HG03520 (cell line): ENCODE measurements around the gene AQP5.

ENCODE experiments used
- ATAC-seq: cut with Tn5 transposase; IDR thresholded peaks from one replicate; pipeline ENCODE4 v1.9.1; 2021; ENCODE audit warnings: mild to moderate bottlenecking, moderate library complexity; ENCODE audit not compliant: unreplicated experiment

The AQP5 gene

DNA sequence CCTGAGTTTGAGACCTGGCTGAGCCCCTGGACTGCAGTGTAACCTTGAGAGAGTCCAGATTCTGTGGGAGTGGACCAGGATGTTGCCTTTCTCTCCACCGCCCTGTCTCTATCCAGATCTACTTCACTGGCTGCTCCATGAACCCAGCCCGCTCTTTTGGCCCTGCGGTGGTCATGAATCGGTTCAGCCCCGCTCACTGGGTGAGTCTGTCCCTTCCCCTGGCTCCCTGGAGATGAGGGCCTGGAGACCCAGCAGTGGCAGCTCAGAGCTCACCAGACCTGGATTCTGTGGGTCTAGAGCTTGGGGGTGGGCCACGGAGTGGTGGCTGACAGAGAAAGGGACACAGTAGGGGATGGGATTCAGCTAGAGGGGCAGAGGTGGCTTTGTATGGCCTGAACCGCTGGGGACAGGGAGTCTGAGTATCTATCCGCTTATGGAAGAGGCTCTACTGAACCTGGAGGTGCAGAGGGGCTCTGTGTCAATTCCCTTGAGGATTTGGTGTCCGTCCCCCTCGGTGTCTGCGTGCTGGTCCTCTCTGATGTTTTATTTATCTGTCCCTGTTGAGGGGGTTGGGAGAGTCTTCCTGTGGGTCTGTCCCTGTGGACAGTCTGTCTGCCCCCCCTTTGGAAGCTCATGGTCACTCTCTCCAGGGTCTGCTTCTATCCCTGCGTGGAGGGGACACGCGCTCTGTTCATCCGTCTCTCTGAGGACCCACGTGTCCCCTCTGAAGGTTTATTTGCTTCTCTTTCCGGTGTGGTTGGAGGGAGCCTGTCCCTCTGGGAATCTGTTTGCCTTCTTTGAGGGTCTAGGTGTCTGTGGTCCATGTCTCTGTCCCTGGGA, 2.5 kb downstream of the AQP5 start:
- no peak for ATAC-seq

DNA sequence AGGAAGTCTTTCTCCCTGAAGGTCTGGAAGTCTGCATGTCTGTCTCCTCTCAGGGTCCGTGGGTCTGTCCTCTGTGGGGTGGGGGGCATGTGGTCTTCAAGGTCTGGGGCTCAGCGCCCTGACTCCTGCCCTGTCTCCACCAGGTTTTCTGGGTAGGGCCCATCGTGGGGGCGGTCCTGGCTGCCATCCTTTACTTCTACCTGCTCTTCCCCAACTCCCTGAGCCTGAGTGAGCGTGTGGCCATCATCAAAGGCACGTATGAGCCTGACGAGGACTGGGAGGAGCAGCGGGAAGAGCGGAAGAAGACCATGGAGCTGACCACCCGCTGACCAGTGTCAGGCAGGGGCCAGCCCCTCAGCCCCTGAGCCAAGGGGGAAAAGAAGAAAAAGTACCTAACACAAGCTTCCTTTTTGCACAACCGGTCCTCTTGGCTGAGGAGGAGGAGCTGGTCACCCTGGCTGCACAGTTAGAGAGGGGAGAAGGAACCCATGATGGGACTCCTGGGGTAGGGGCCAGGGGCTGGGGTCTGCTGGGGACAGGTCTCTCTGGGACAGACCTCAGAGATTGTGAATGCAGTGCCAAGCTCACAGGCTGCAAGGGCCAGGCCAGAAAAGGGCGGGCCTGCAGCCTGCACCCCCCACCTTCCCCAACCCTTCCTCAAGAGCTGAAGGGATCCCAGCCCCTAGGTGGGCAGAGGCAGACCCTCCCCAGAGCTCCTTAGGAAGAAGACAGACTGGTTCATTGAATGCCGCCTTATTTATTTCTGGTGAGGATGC, 3.4 kb downstream of the AQP5 start:
- no peak for ATAC-seq

DNA sequence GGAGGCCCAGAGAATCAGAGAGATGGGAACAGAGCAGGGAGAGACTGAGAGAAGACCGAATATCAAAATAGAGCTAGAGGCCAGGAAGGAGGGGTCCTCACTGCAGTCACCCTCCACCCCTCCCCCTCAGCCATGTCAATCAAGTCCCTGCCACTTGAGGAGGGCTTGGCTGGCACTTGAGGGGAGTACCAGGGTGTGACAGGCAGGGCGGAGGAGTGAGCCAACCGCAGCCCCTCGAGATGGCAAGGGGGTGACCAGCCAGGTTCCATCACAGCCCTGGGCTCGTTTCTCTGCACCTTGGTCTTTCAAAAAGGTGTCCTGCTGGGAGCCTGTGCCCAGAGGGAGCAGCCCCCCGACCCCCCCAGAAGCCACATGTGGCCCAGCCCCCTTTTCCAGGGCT, 4.2 kb downstream of the AQP5 start:
- no peak for ATAC-seq

DNA sequence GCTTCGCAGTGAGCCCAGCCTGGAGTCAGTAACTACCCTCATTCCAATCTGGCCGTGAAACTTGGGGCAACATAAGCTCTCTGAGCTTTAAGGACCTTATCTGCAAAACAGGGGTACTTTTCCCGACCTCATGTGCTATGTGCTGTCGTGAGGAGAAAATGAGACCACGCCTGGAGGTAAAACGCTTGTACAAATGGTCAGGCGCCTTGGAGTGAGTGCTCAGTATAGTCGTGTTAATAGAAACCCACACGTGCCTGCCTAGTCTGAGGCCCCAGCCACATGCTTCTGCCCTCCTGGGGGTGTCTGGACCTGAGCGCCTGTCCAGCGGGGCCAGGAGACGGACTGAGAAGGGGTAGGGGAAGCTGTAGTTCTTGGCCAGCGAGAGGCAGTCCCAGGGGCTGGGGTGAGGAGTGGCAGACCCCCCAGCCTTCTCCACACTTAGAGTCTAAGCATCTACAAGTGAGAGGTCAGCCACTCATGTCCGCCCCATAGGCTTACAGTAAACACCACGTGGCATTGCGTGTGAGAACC, 4.9 kb downstream of the AQP5 start:
- ATAC-seq, result no peak

DNA sequence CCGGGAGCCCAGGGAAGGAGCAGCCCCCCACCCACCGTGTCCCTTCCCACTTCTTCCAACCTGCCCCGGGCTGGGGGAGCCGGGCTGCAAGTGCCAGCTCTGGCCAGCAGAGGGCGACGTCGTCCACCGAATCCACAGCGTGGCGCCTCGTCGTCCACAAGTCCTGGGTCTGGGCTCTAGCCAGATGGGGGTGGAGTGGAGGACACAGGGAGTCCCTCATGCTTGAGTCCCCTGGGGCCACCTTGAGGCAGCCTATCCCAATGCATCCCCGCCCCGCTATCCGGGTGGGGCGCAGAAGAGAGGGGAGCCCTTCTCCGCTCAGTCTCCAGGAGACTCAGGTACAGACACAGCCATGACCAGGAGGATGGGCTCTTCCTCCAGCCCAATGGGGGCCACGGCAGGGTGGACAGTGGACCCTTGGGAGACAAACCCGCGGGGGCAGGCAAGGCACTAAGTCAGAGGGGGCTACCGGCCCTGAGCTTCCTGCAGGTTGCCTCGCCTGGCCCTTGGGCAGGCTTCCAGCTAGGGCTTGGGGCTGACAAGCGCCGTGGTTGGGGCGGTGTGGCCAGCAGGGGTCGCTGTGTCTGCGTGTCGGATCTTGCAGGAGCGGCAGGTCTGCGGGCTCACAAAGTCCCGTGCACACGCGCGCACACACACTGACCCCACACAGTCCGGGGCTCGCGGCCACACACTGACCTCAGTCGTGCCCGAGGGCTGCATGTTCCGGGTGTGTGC, 5.5 kb downstream of the AQP5 start:
- peak; percentile 46 for ATAC-seq

DNA sequence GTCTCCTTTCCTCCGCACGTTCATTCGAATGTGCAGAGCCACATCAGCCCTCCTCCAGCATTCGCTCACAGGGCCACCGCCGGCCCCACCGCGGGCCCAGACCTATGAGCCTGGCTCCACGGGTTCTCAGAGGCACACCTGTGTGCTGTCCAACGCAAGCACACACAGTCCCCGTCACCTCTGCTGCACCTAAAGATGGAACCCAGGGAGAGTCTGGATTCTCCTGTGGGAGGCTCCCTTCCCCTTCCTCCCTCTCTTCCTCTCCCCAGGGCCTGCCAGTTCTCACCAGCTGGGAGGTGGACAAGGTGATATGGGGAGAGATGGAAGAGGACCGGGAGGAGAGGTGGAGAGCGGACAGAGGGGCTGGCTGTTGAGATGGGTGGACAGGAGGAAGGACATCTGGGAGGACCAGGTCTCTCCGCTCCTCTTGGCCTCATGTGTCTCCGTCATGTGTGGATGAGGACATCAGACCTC, 6.1 kb downstream of the AQP5 start:
- ATAC-seq, result no peak

DNA sequence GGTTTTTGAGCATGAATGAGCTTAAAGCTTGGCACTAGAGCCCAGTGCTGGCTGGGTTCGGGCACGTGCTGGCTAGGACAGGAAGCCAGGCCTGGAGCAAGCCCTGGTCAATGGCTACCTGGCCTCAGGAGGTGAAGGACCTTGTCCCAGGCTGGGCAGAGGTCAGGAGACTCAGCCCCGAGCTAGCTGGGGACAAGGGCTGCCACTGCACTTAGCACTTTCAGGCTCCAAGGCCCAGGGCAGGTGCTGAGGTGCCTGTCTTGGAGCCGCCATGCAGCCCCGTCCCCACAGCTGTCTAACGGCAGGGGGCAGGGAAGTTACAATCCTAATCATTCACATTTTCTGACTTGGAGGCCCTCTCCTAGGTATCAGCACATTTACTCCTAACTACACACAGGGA, 6.8 kb downstream of the AQP5 start:
- no peak for ATAC-seq

DNA sequence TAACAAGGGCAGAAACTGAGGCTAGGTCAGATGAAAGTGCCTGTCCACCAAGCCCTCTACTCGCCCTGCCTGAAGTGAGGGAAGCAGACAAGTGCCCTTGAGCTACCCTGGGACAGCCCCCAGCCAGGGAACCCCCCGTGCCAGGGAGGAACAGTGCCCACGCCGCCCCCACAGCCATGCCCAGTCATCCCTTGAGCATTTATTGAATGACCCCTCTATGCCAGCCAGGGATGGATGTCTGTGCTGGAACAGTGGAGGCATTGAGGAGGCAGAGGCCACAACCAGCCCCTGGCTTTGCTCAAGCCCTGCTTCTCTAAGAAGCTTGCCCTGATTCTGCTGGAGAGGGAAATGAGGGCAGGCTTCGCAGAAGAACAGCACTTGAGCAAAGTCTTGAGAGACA, 7.4 kb downstream of the AQP5 start:
- no peak for ATAC-seq

DNA sequence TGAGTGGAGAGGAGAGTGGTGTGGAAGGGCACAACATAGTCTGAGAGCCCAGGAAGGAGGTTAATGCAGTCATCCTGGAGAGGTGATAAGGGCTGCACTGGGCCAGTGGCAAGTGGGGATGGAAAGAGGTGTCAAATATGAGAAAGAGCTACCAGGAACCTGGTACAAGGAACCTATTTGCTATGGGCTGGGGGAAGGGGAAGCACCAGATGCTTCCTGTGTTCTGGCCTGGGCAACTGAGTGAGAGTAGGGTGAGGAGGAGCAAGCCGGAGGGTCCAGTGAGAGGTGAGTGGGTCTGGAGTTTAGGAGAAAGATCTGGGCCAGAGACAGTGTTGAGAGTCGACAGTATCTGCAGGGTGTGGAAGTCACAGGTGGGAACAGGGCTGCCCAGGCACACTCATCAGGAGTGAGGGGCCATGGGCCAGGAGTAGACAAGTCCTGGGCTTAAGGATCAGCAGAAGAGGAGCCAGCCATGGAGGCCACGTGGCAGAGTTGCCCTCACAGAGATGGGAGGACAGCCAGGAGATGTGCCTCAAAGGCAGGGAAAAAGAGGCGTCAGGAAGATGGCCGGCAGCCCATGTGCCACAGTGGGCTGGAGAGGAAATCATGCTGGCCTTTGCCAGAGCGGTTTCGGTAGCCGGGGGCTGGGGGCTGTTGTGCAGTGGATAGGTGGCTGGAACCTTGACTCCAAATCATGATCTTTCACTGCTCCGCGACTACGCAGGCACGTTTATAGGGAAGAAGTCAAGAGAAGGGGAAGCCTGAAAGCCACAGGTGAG, 8.2 kb downstream of the AQP5 start:
- ATAC-seq, result no peak

DNA sequence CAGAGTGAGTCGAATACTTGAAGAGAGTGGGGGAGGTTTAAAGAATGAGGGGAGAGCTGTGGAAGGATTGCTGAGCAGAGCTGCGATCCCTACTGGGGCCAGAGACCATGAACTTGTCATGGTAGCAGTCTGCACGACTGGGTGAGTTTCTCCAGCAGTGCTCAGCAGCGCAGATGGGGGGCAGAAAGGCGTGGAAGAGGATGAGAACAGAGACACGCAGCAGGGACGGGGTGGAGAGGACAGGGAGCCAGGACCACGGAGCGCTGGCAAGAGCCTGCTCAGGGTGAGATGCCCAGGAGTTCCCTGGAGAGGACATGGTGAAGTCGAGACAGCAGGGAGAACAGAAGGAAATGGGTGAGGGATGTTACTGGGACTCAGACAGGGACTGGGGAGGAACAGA, 9.0 kb downstream of the AQP5 start:
- ATAC-seq, result no peak

DNA sequence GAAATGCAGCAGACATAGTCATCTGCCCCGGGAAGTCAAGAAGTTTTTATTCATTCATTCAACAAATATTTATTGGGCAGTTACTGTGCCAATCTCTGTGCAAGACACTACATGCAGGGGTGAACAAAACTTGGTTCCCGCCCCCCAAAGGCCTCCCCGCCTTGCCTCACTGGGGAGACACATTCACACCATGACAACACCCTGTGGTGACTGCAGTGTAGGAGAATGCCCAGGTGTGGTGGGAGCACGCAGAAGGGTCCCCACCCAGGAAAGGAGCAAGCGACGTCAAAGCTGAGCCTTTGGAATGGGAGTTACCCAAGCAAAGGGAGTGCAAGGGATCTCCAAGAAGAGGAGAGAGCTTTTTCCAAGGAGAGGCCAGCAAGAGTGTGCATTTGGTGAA, 9.5 kb downstream of the AQP5 start:
- no peak for ATAC-seq

DNA sequence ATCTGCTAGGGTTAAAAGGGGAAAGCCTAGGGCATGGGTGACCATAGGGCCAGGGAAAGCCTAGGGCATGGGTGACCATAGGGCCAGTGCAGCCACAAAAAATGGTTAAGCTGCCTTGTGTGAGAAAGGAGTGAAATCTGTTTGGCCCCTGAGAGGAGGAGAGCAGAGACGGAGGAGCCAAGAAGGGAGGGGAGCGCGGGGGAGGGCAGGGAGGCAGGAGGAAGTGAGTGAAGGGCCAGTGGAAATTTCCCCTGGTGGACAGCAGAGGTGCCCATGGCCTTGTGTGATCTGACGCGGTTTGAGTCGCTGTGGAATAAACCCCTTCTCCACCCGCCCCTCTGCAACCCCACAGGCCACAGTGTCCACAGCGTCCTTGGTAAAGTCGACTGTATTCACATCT, 10.5 kb downstream of the AQP5 start:
- ATAC-seq, result no peak

DNA sequence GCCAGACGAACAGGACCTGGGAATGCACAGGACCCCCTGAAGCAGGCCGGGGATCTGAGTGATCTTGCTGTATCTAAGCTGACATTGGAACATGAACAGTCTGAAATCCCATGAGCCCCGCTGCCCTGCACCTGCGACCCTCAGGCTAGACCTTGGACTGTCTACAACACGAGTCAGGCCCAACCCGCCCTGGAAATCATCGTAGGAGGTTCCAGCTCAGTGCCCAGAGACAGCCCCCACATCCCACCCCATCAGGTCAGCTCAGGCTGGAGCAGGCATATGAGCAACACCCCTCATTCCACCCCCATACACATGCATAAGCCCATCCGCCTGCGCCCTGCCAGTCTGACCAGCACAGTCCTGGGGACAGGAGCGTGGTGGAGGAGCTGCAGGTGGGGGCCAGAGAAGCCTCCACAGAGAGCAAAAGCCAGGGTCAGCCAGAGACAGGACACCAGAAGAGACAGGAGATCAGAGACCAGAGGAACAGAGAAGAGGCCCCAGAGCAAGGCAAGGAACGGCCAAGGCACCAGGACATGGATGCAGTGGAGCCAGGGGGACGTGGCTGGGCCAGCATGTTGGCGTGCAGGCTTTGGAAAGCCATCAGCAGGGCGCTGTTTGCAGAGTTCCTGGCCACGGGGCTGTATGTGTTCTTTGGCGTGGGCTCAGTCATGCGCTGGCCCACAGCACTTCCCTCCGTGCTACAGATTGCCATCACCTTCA, 11.1 kb downstream of the AQP5 start, which contains the start of gene AQP6:
TSS of gene AQP6 (plus strand) at position 307 of the 720 bp plus-strand sequence. CDS start at position 534, 227 bp downstream.
- ATAC-seq, result no peak

DNA sequence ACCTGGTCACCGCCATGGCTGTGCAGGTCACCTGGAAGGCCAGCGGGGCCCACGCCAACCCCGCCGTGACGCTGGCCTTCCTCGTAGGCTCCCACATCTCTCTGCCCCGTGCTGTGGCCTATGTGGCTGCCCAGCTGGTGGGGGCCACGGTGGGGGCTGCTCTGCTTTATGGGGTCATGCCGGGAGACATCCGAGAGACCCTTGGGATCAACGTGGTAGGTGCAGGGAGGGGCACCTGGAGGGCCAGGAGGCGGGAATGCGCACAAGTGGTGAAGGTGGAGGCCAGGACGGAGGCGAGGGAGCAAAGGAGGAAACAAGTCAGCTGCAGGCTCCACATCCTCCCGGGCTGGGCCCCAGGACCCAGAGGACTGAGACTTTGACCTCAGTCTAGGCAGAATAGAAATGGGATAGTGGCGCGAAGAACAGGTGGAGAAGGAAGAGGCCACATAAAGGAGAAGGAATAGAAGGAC, 11.7 kb downstream of the AQP5 start:
- ATAC-seq, result no peak

DNA sequence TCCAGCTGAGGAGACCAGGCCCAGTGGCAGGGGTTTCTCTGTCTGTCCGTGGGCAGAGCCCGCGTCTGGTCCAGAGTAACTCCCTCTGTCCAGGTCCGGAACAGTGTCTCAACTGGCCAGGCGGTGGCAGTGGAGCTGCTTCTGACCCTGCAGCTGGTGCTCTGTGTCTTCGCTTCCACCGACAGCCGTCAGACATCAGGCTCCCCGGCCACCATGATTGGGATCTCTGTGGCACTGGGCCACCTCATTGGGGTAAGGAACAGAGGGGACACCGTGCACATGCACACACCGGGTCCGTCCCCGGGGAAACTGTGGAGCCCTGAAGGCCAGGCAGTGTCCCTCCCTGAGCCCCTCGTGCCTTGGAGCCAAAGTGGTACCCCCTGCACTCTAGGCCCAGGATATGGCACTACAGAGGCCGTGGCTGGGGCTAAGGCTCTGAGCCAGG, 12.6 kb downstream of the AQP5 start:
- no peak for ATAC-seq

DNA sequence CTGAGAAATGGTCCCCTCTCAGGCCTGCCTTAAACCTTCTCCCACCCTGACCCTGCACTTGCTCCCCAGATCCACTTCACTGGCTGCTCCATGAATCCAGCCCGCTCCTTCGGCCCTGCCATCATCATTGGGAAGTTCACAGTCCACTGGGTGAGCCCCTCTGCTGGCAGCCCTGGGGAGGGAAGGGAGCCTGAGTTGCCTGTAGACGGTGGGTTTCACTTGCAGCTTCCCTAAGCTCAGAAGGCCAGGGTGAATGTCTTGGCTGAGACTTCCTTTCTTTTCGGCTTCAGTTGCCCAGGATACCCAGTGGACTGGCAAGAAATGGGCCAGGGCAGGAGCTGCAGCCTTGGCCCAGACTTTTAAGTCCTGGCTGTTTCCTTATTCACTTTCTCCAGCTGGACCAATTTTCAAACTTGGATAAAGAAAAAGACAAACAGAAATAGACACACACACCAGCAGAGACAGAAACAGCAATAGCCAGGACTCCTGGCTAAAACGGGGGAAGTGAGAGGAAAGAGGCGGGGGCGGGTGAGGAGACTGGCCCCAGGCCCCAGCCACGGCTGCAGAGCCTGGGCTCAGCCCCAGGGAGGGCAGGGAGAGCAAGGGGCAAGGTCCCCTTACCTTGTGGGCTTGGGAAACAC, 13.1 kb downstream of the AQP5 start:
- no peak for ATAC-seq

DNA sequence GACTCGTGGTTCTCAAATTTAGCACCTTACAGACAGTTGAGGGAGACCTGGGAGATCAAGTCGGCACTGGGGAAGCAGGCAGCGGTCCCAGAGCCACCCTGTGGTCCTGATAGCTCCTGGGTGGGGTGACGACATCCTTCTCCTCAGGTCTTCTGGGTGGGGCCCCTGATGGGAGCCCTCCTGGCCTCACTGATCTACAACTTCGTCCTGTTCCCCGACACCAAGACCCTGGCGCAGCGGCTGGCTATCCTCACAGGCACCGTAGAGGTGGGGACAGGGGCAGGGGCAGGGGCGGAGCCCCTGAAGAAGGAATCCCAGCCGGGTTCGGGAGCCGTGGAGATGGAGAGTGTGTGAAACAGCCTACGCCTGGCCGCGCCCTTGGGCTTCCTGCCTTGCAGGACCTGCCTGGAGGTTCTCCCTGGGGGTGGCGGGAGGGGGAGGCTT, 13.7 kb downstream of the AQP5 start:
- ATAC-seq, result no peak

DNA sequence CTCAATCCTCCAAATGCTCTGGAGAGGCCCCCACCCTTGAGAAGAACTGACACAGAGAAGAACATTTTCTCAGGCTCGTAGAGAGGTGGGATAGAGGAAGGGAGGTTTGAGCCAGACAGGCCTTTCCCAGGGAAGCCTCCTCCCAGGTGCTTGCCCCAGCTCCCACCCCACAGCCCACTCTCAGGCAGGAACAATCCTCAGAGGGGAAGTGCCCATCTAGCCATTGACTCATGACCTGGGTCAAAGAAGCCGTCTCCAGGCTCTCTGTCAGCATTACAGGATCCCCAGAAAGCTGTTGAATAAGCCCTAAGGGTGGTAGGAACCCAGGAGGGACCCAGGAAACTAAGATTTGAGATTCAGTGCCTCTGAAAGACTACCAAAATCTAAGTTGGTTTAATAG, 14.9 kb downstream of the AQP5 start:
- ATAC-seq, result no peak

DNA sequence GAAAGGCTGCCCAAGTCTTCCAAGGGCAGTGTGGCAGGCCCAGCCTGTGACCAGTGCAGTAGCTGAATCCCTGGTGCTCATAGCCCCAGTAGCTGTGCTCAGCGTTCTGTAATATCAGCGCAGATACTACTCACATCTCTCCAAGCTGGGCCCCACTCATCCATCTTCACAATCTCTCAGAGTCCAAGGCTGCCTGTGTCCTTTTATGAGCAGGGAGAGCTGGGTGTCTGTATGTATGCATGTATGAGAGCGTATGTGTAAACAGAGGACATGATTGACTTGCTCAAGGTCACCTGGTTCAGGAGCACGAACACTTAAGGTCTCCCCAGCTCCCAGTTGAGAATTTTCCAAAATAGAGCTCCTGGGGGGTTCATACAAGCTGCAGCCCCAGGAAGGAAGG, 16.5 kb downstream of the AQP5 start:
- ATAC-seq, result no peak
